Loucy (cell line): ENCODE measurements around the gene ARMC9.

Source experiments
- CTCF ChIP-seq: fragments of 200-600 bp; sonication (generic); conservative IDR thresholded peaks from 2 replicates; pipeline ENCODE4 v1.5.1; 2014; ENCODE audit warnings: mild to moderate bottlenecking, antibody characterized with exemption, low read length
- EZH2phosphoT487 ChIP-seq: fragments of 200-600 bp; IDR thresholded peaks from 2 replicates; pipeline ENCODE4 v1.6.1; 2018; ENCODE audit warnings: antibody characterized with exemption, mild to moderate bottlenecking, moderate library complexity, borderline replicate concordance

GRCh38 chr2:231243866-231244265 lies 45.4 kb downstream of the ARMC9 start:
- no peak for TF ChIP-seq CTCF
- TF ChIP-seq EZH2phosphoT487 = no peak
